OCI-LY1 (cell line): ENCODE data around the gene FAM89A.

Experiments used
- H2AFZ ChIP-seq: fragments of 200-600 bp; sonication (generic), shearing (Covaris generic); 2 replicates; pipeline ENCODE4 v1.6.0; 2014; ENCODE audit warnings: antibody characterized with exemption, mild to moderate bottlenecking, low read length
- H3F3A ChIP-seq: fragments of 200-600 bp; sonication (generic), shearing (Covaris generic); 2 replicates; pipeline ENCODE4 v1.6.0; 2014; ENCODE audit warnings: mild to moderate bottlenecking, antibody characterized with exemption, low read length, moderate library complexity; ENCODE audit not compliant: insufficient read depth
- H3K27ac ChIP-seq: fragments of 200-600 bp; sonication (generic); 2 replicates; pipeline ENCODE4 v1.5.1; 2014; ENCODE audit warnings: low read length, mixed run types, mild to moderate bottlenecking, low read depth; ENCODE audit not compliant: poor library complexity, severe bottlenecking
- H3K27me3 ChIP-seq: fragments of 200-600 bp; sonication (generic); 2 replicates; pipeline ENCODE4 v1.6.0; 2014; ENCODE audit warnings: antibody characterized with exemption, mild to moderate bottlenecking, low read length, moderate library complexity; ENCODE audit not compliant: insufficient read depth
- H3K36me3 ChIP-seq: fragments of 200-600 bp; sonication (generic); 2 replicates; pipeline ENCODE4 v1.6.1; 2014; ENCODE audit warnings: mild to moderate bottlenecking, antibody characterized with exemption, low read length, moderate library complexity, mixed read lengths; ENCODE audit not compliant: insufficient read depth
- H3K4me1 ChIP-seq: fragments of 200-600 bp; sonication (generic); 2 replicates; pipeline ENCODE4 v1.5.1; 2014; ENCODE audit warnings: mild to moderate bottlenecking, low read length, moderate library complexity; ENCODE audit not compliant: insufficient read depth, severe bottlenecking
- H3K4me2 ChIP-seq: fragments of 200-600 bp; sonication (generic), shearing (Covaris generic); 2 replicates; pipeline ENCODE4 v1.6.1; 2014; ENCODE audit warnings: low read length
- H3K4me3 ChIP-seq: fragments of 200-600 bp; sonication (generic); 2 replicates; pipeline ENCODE4 v1.5.1; 2014; ENCODE audit warnings: low read length, low read depth, mild to moderate bottlenecking, mixed read lengths; ENCODE audit not compliant: poor library complexity, severe bottlenecking
- H3K79me2 ChIP-seq: fragments of 200-600 bp; shearing (Covaris generic); 2 replicates; pipeline ENCODE4 v1.6.1; 2016; ENCODE audit warnings: mixed run types, low read length, mixed read lengths; ENCODE audit not compliant: insufficient read depth
- H3K9ac ChIP-seq: fragments of 200-600 bp; sonication (generic), shearing (Covaris generic); 2 replicates; pipeline ENCODE4 v1.6.1; 2014; ENCODE audit warnings: mild to moderate bottlenecking, low read length, mixed read lengths
- H3K9me2 ChIP-seq: fragments of 200-600 bp; sonication (generic), shearing (Covaris generic); 2 replicates; pipeline ENCODE4 v1.6.1; 2014; ENCODE audit warnings: low read depth, mild to moderate bottlenecking, low read length, mixed read lengths
- H3K9me3 ChIP-seq: fragments of 200-600 bp; shearing (Covaris generic); 2 replicates; pipeline ENCODE4 v1.6.1; 2014; ENCODE audit warnings: low read length, mixed read lengths
- H4K20me1 ChIP-seq: fragments of 200-600 bp; sonication (generic), shearing (Covaris generic); 2 replicates; pipeline ENCODE4 v1.6.0; 2016; ENCODE audit warnings: mild to moderate bottlenecking, low read length; ENCODE audit not compliant: insufficient read depth
- EZH2 ChIP-seq: fragments of 200-600 bp; sonication (generic), shearing (Covaris generic); IDR thresholded peaks from 2 replicates; pipeline ENCODE4 v1.8.0; 2017; ENCODE audit warnings: borderline replicate concordance, mixed run types, mild to moderate bottlenecking, antibody characterized with exemption, low read length, moderate library complexity, mixed read lengths
- TF ChIP-seq, protein P1 (sequence below): fragments of 200-600 bp; sonication (generic), shearing (Covaris generic); IDR thresholded peaks from 2 replicates; pipeline ENCODE4 v1.5.1; 2017; ENCODE audit warnings: mild to moderate bottlenecking, antibody characterized with exemption, low read length, moderate library complexity, mixed read lengths

Gene FAM89A

DNA sequence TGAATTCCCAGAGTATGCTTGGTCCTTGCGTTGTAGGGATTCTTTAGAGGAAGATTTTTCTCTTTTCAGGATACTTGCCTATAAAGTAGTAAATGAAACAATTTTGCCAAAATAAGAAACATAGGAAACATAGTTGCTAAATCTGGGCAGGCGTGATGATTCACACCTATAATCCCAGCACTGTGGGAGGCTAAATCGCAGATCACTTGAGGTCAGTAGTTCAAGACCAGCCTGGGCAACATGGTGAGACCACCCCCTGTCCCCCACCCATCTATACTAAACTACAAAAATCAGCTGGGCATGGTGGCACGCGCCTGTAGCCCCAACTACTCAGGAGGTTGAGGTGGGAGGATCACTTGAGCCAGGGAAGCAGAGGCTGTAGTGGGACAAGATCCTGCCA lies 56.2 kb downstream of the FAM89A start:
- no peaks in the 10 kb centered on the region for H3K9me3 ChIP-seq
- no peak overlapping the region for H3K27ac ChIP-seq
- no peak overlapping the region for H3K9ac ChIP-seq
- H3K27me3 ChIP-seq, result no peaks in the 10 kb centered on the region
- no peak overlapping the region for H2AFZ ChIP-seq
- H3K4me2 ChIP-seq, result no peak overlapping the region
- no peak overlapping the region for H3K4me3 ChIP-seq
- H4K20me1 ChIP-seq, result no peaks in the 10 kb centered on the region
- peaks cover 18% of the 10 kb centered on the region; the same call in 1 of the 2 replicates for H3K79me2 ChIP-seq
- H3F3A ChIP-seq, result no peaks in the 10 kb centered on the region
- no peak for TF ChIP-seq EZH2
- TF ChIP-seq, protein P1, sequence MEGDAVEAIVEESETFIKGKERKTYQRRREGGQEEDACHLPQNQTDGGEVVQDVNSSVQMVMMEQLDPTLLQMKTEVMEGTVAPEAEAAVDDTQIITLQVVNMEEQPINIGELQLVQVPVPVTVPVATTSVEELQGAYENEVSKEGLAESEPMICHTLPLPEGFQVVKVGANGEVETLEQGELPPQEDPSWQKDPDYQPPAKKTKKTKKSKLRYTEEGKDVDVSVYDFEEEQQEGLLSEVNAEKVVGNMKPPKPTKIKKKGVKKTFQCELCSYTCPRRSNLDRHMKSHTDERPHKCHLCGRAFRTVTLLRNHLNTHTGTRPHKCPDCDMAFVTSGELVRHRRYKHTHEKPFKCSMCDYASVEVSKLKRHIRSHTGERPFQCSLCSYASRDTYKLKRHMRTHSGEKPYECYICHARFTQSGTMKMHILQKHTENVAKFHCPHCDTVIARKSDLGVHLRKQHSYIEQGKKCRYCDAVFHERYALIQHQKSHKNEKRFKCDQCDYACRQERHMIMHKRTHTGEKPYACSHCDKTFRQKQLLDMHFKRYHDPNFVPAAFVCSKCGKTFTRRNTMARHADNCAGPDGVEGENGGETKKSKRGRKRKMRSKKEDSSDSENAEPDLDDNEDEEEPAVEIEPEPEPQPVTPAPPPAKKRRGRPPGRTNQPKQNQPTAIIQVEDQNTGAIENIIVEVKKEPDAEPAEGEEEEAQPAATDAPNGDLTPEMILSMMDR, result no peak
- H3K9me2 ChIP-seq, result no peaks in the 10 kb centered on the region
- peaks cover 31% of the 10 kb centered on the region; the same call in 1 of the 2 replicates for H3K36me3 ChIP-seq
- H3K4me1 ChIP-seq, result peaks cover 11% of the 10 kb centered on the region

DNA sequence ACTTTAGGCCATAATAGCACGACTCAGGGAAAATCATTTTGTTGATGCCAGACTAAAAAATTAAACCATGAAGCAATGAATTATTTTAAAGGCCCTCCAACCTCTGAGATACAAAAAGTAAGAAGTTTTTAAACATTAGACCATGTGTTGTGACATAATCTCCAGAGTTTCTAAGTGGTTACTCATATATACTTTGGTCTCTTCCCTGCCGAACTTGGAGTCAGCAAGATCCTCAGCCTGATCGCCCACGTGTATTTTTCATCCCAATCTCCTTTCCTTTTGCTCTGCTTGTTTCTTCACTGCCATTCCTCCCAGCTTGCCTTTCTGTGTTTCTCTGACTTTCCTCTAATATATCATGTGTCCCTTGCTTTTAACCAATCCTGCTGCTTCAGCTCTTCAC lies 57.4 kb downstream of the FAM89A start:
- Histone ChIP-seq H3K9me2 (no peaks in the 10 kb centered on the region), H3K79me2 (0 out of 2 replicates have a peak, but pooled peaks cover 10% of the 10 kb centered on the region), H2AFZ (no peak overlapping the region), H4K20me1 (no peaks in the 10 kb centered on the region), H3K9ac (no peak overlapping the region), H3K27ac (no peak overlapping the region), H3F3A (no peaks in the 10 kb centered on the region), H3K9me3 (no peaks in the 10 kb centered on the region), H3K4me1 (peaks cover 13% of the 10 kb centered on the region), H3K27me3 (no peaks in the 10 kb centered on the region), H3K36me3 (peaks cover 31% of the 10 kb centered on the region; the same call in 1 of the 2 replicates), H3K4me2 (no peak overlapping the region), H3K4me3 (no peak overlapping the region)
- no peak for TF ChIP-seq EZH2
- TF ChIP-seq, protein P1, result no peak

DNA sequence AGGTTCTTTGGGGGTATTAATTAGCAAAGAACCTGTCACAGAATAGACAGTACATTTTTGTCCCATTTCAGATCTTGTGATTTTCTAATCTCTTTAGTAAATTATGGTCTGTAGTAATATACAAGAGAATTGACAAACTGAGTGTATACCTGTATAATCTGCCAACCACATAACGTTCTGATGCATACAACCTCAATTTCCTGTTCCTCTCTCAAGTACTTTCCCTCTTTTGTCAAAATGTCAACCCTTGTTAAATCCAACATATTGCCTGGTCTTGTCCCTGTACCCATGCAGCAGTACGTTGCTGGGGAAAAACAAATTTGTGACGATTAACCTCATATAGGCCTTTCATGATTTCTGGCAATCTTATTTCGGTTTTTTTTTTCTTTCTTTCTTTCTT lies 60.1 kb downstream of the FAM89A start:
- Histone ChIP-seq H3K4me2 (peak overlapping the region; percentile 90), H3K79me2 (peaks cover 6% of the 10 kb centered on the region; the same call in 1 of the 2 replicates), H3K4me1 (peaks cover 27% of the 10 kb centered on the region), H3K9me3 (no peaks in the 10 kb centered on the region), H2AFZ (no peak overlapping the region), H4K20me1 (no peaks in the 10 kb centered on the region), H3K4me3 (peak overlapping the region; percentile 89), H3K27ac (peak overlapping the region; percentile 35), H3K27me3 (no peaks in the 10 kb centered on the region), H3F3A (no peaks in the 10 kb centered on the region), H3K9me2 (no peaks in the 10 kb centered on the region), H3K36me3 (peaks cover 31% of the 10 kb centered on the region; the same call in 1 of the 2 replicates), H3K9ac (peak overlapping the region; percentile 86)
- TF ChIP-seq, protein P1, result no peak
- TF ChIP-seq EZH2, result no peak
